Endothelial cell of umbilical vein (primary cell): Measurements from ENCODE around the gene CERS6.

Source experiments
- EZH2 ChIP-seq: IDR thresholded peaks from 2 replicates; pipeline ENCODE4 v1.6.1; 2012; ENCODE audit warnings: borderline replicate concordance, low read depth, mild to moderate bottlenecking, moderate library complexity, low read length, inconsistent platforms; ENCODE audit not compliant: severe bottlenecking
- POLR2AphosphoS5 ChIP-seq: IDR thresholded peaks from 2 replicates; pipeline ENCODE4 v1.6.1; 2012; ENCODE audit warnings: low read depth, mild to moderate bottlenecking, control low read depth, low read length, moderate library complexity; ENCODE audit not compliant: insufficient read depth
- TF ChIP-seq, protein P1 (sequence below), 2 donors: IDR thresholded peaks; 1 replicate in 1 of 2; 2 replicates in 1 of 2; pipeline ENCODE4 v1.5.1; 2011; ENCODE audit warnings: low read length in 2 of 2, mild to moderate bottlenecking in 2 of 2, moderate library complexity in 2 of 2, control low read depth in 1 of 2, inconsistent platforms in 1 of 2, low read depth in 1 of 2; ENCODE audit not compliant: insufficient read depth in 1 of 2; ENCODE audit errors: extremely low read depth in 1 of 2

DNA sequence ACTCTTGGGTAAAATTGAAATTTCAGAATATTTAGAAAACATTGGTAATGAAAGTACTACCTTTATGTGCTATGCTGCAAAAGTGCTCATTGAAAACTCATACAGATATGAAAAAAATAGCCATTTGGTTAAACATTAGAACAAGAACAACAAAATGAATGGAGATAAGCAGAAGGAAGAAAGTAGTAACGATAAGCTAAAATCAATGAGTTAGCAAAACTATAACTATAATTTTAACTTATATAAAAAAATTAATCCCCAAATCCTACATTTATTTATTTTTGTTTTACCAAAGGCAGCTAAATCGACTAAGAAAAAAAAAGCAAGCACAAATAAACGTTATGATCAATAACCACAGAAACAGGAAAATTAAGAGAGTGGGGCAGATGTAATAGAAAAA is 99.2 kb downstream of the CERS6 start:
- no peak for TF ChIP-seq EZH2
- TF ChIP-seq, protein P1, sequence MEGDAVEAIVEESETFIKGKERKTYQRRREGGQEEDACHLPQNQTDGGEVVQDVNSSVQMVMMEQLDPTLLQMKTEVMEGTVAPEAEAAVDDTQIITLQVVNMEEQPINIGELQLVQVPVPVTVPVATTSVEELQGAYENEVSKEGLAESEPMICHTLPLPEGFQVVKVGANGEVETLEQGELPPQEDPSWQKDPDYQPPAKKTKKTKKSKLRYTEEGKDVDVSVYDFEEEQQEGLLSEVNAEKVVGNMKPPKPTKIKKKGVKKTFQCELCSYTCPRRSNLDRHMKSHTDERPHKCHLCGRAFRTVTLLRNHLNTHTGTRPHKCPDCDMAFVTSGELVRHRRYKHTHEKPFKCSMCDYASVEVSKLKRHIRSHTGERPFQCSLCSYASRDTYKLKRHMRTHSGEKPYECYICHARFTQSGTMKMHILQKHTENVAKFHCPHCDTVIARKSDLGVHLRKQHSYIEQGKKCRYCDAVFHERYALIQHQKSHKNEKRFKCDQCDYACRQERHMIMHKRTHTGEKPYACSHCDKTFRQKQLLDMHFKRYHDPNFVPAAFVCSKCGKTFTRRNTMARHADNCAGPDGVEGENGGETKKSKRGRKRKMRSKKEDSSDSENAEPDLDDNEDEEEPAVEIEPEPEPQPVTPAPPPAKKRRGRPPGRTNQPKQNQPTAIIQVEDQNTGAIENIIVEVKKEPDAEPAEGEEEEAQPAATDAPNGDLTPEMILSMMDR (IDR thresholded peaks at IDR 0.05; ENCODE audit: extremely low read depth in 1 of 2, insufficient read depth in 1 of 2, low read depth in 1 of 2, low read length in 2 of 2): no peak
- no peak for TF ChIP-seq POLR2AphosphoS5
